Sigmoid colon (tissue), 7 donors: ENCODE results near the gene NOP10. TPM values are rescaled to one million over a fixed set of nuclear protein-coding genes. Genes with fewer than 3 reads are reported as not detected.
A peak's percentile ranks its signal among the peaks of the same experiment; 100 is the strongest.

Experiments
- DNase-seq: peaks from one replicate; pipeline ENCODE4 v3.0.0-alpha.2; 2019
- H3K27ac ChIP-seq, 4 donors: fragments of 200-600 bp; sonication (generic); one replicate each; pipeline ENCODE4 v1.5.1; 2016 to 2019; ENCODE audit warnings: mild to moderate bottlenecking in 1 of 4
- H3K27me3 ChIP-seq, 3 donors: fragments of 200-600 bp; sonication (generic); one replicate each; pipeline ENCODE4 v1.5.1; 2019; ENCODE audit warnings: mild to moderate bottlenecking in 1 of 3
- H3K36me3 ChIP-seq, 4 donors: fragments of 200-600 bp; sonication (generic); one replicate each; pipeline ENCODE4 v1.5.1; 2016 to 2019
- H3K4me1 ChIP-seq, 4 donors: fragments of 200-600 bp; sonication (generic); one replicate each; pipeline ENCODE4 v1.5.1; 2017 to 2019
- H3K4me3 ChIP-seq, 4 donors: fragments of 200-600 bp; sonication (generic); one replicate each; pipeline ENCODE4 v1.5.1; 2017 to 2019; ENCODE audit warnings: mild to moderate bottlenecking in 2 of 4, moderate library complexity in 1 of 4
- H3K9me3 ChIP-seq, 4 donors: fragments of 200-600 bp in 3 of 4; sonication (generic) in 3 of 4; one replicate each; pipeline versions ENCODE4 v1.5.1 to v1.6.1; 2013 to 2019
- EP300 ChIP-seq, 4 donors: sonication (generic); formaldehyde crosslinking; IDR thresholded peaks; one replicate each; pipeline ENCODE4 v1.6.1; 2017; ENCODE audit warnings: antibody characterized with exemption in 4 of 4
- POLR2A ChIP-seq, 2 donors: fragments of 450-650 bp; IDR thresholded peaks; one replicate each; pipeline ENCODE4 v1.6.1; 2016; ENCODE audit warnings: antibody characterized with exemption in 2 of 2, mild to moderate bottlenecking in 2 of 2, moderate library complexity in 2 of 2
- POLR2AphosphoS5 ChIP-seq, 4 donors: sonication (generic); formaldehyde crosslinking; IDR thresholded peaks; one replicate each; pipeline ENCODE4 v1.6.1; 2017; ENCODE audit warnings: antibody characterized with exemption in 4 of 4
- WGBS, 2 donors: extraction: QIAGEN DNeasy Blood & Tissue Kit; methylation state at CpG; one replicate each; pipeline ENCODE4 v1.1.7; 2013; 5-methylcytosine and 5-hydroxymethylcytosine counted together
- intact Hi-C: fragments of 100-400 bp; cut with DNase I; formaldehyde crosslinking; loops from one replicate; pipeline ENCODE4 v1.15.1; 2023
- polyA plus RNA-seq, 3 donors: library from polyadenylated mRNA; stranded (reverse); fragments of 200-250 nt; gene quantifications; one replicate each; pipeline ENCODE4 v1.2.3, GENCODE V29; 2013
- total RNA-seq, 4 donors: library from RNA; depleted of rRNA; stranded (reverse); fragments of >200 nt; gene quantifications; one replicate each; pipeline ENCODE4 v1.1.0, GENCODE V29; 2016
- TF ChIP-seq, protein P1 (sequence below), 4 experiments: fragments of 450-650 bp in 3 of 4; fragments of 200-600 bp in 1 of 4; IDR thresholded peaks; one replicate each; pipeline ENCODE4 v1.5.1; 2016 to 2019; ENCODE audit warnings: antibody characterized with exemption in 4 of 4, mild to moderate bottlenecking in 3 of 4, moderate library complexity in 2 of 4
- donor health status: healthy with polysubstance abuse.
- donor health status: Bipolar disorder and iron deficiency.
- donor health status: healthy.

The NOP10 gene
- total and polyA plus RNA-seq, 7 donors, result 67.6 to 532 (median 160) TPM

DNA sequence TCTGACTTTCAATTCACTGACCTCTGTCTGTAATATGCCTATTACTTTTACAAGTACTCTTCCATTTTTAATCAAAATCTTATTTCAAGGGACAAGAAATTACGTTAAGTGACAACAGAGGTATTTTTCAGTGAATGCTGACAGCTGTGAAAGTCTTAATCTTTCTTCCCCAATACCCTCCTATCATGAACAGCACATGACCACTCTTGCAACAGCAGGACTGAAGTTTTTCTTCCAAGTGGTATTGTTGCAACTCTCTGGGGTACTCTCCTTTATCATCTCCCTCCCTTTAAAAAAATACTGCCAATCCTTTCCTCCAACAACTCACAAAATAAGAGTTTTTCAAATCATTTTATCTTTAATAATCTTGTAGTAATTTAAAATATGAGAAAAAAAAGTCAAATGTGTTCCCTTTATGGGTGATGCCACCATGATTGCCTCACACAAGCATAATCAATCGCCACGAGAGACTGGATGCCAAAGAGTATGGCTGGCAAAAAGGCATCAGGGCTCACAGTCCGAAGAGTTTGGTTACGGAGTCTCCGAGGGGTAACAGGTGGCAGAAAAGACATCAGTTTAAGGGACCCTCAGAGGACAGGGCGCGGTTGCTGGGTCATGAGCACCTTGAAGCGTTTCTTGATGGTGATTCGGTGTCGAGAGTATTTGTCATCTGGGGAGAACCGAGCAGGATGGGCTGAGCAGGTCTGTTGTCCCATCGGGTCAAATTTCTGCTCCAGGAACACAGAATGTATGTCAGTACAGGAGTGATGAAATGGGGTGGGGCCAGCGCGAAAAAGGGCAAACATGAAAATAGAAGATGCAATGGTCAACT is 1.3 kb downstream of the NOP10 start:
- Histone ChIP-seq H3K9me3 (no peaks in the 10 kb centered on the region), H3K27me3 (no peaks in the 10 kb centered on the region), H3K4me1 (peaks cover 0 to 24% (median 17%) of the 10 kb centered on the region in 4 donors), H3K4me3 (peak overlapping the region; percentile 53 to 70 (median 67)), H3K27ac (peak overlapping the region in 2 of 4 donors; percentile 85 to 87), H3K36me3 (peaks cover 0 to 19% (median 8%) of the 10 kb centered on the region in 4 donors)
- intact Hi-C loops, result loop anchor here (2.0 kb wide), 1 partner anchor 241 kb away; the partner anchor contains the start of gene EMC7
- no peak for DNase-seq
- 93 to 94% methylated on average over 15 of the region's 15 CpGs for WGBS, 2 donors
- TF ChIP-seq EP300 (IDR thresholded peaks at IDR 0.05) (no peak), POLR2AphosphoS5 (IDR thresholded peaks at IDR 0.05) (no peak), POLR2A (IDR thresholded peaks at IDR 0.05) (no peak)
- TF ChIP-seq, protein P1, sequence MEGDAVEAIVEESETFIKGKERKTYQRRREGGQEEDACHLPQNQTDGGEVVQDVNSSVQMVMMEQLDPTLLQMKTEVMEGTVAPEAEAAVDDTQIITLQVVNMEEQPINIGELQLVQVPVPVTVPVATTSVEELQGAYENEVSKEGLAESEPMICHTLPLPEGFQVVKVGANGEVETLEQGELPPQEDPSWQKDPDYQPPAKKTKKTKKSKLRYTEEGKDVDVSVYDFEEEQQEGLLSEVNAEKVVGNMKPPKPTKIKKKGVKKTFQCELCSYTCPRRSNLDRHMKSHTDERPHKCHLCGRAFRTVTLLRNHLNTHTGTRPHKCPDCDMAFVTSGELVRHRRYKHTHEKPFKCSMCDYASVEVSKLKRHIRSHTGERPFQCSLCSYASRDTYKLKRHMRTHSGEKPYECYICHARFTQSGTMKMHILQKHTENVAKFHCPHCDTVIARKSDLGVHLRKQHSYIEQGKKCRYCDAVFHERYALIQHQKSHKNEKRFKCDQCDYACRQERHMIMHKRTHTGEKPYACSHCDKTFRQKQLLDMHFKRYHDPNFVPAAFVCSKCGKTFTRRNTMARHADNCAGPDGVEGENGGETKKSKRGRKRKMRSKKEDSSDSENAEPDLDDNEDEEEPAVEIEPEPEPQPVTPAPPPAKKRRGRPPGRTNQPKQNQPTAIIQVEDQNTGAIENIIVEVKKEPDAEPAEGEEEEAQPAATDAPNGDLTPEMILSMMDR (IDR thresholded peaks at IDR 0.05), result no peak

DNA sequence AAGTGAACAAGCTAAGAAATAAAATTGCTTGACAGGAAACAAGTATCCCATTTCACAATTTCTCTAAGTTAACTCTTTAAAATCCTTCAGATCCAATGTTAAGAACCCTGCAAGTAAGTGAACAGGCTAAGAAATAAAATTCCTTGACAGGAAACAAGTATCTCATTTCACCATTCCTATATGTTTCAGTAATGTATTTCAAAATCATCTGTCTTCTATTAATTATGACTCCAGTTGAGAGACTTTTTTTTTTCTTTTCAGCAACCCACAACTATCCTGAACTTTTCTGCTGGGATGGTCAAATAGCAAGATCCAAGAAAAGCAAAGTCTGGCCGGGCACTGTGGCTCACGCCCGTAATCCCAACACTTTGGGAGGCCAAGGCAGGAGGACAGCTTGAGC is 3.0 kb downstream of the NOP10 start:
- Histone ChIP-seq H3K27ac (no peak overlapping the region), H3K9me3 (no peaks in the 10 kb centered on the region), H3K4me3 (no peak overlapping the region), H3K36me3 (peaks cover 0 to 19% (median 8%) of the 10 kb centered on the region in 4 donors), H3K27me3 (no peaks in the 10 kb centered on the region), H3K4me1 (peaks cover 0 to 40% (median 25%) of the 10 kb centered on the region in 4 donors)
- TF ChIP-seq EP300 (IDR thresholded peaks at IDR 0.05) (no peak), POLR2A (IDR thresholded peaks at IDR 0.05) (no peak), POLR2AphosphoS5 (IDR thresholded peaks at IDR 0.05) (no peak)
- TF ChIP-seq, protein P1 (IDR thresholded peaks at IDR 0.05), result no peak
- DNase-seq, result no peak
- WGBS, 2 donors, result 94 to 96% methylated on average over 3 of the region's 3 CpGs
- intact Hi-C loops, result loop anchor here (5.0 to 10.0 kb wide), 2 partner anchors 113 to 1205 kb away; partner anchors contain the start of genes DPH6 and EMC4

DNA sequence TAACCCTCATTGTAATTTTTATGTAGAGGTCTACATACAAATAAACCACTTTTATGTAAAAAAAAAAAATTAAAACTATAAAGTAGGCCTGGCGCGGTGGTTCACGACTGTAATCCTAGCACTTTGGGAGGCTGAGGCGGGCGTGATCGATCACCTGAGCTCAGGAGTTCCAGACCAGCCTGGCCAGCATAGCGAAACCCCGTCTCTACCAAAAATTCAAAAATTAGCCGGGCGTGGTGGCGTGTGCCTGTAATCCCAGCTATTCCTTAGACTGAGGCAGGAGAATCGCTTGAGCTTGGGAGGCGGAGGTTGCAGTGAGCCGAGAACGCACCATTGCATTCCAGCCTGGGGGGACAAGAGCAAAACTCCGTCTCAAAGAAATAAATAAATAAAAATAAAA is 4.6 kb downstream of the NOP10 start:
- peaks cover 0 to 47% (median 28%) of the 10 kb centered on the region in 4 donors for H3K4me1 ChIP-seq

DNA sequence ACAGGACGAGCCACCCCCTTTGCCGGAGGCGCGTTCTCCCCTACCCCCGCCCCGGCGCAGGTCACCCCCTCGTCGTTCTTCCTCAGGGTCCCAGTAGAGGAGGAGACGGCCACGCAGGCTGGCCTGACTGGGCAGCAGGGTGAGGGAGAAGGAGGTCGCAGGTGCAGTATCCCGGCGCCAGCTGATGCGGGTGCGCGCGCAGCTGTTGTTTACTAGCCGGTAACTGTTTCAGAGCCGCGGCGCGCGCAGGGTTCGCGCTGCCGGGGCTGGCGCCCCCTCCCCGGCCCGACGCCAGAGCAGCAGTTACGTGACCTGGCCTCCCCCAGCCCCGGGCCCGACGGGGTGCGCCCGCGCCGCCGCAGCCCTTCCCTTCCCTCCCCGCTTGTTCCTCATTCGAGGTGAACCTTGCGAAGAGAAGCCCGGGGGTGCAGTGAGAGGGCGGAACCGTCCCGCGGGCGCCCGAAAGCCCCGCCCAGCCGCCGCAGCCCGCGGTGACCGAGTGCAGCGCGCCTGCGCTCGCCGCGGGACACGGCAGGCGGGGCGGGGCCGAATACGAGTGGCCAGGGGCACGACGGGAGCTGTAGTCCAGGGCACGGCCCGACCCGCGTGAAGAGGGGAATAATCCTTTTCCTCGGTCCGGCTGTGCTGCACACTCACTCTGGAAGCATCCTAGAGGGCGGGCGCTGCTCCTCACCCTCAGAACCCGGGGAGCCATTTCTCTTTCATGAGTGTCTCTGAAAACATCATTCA is 5.2 kb downstream of the NOP10 start, which contains the start of gene SLC12A6:
SLC12A6 (minus strand) TSS at position 225 of the 750 bp plus-strand sequence. CDS start 1,101 bp downstream, outside the sequence.
- H3K4me3 ChIP-seq, result peak within 1 kb of the TSS; percentile 93 to 96 (median 94)
- no peaks in the 10 kb centered on the region for H3K9me3 ChIP-seq
- H3K36me3 ChIP-seq, result peaks cover 0 to 19% (median 8%) of the 10 kb centered on the region in 4 donors
- peaks cover 0 to 47% (median 28%) of the 10 kb centered on the region in 4 donors for H3K4me1 ChIP-seq
- no peaks in the 10 kb centered on the region for H3K27me3 ChIP-seq
- H3K27ac ChIP-seq, result peak within 1 kb of the TSS; percentile 89 to 91 (median 90)
- peak; percentile 18 to 81 (median 76) for TF ChIP-seq POLR2AphosphoS5 (IDR thresholded peaks at IDR 0.05)
- TF ChIP-seq POLR2A (IDR thresholded peaks at IDR 0.05), result no peak
- TF ChIP-seq EP300 (IDR thresholded peaks at IDR 0.05), result no peak
- intact Hi-C loops, result loop anchor here (5.0 to 10.0 kb wide), 2 partner anchors 110 to 1207 kb away; partner anchors contain the start of genes DPH6 and EMC4
- WGBS, 2 donors, result 0% methylated on average over 78 of the region's 78 CpGs
- DNase-seq, result peak; percentile 94

More for the DNA sequence above, 4.6 kb downstream of the NOP10 start:
- Histone ChIP-seq H3K27ac (peak overlapping the region; percentile 89 to 91 (median 90)), H3K27me3 (no peaks in the 10 kb centered on the region), H3K4me3 (peak overlapping the region in 3 of 4 donors; percentile 93 to 95 (median 93)), H3K9me3 (no peaks in the 10 kb centered on the region), H3K36me3 (peaks cover 0 to 19% (median 8%) of the 10 kb centered on the region in 4 donors)
- intact Hi-C loops, result loop anchor here (5.0 to 10.0 kb wide), 2 partner anchors 111 to 1206 kb away; partner anchors contain the start of genes DPH6 and EMC4
- WGBS, 2 donors, result 83 to 87% methylated on average over 16 of the region's 16 CpGs
- TF ChIP-seq, protein P1 (IDR thresholded peaks at IDR 0.05), result no peak
- no peak for TF ChIP-seq EP300 (IDR thresholded peaks at IDR 0.05)
- no peak for TF ChIP-seq POLR2A (IDR thresholded peaks at IDR 0.05)
- TF ChIP-seq POLR2AphosphoS5 (IDR thresholded peaks at IDR 0.05), result no peak
- DNase-seq, result no peak
